WTC11 (cell line): ENCODE measurements around the gene PPP1R1A. TPM values are rescaled to one million over a fixed set of nuclear protein-coding genes. Genes with fewer than 3 reads are reported as not detected.
A peak's percentile ranks its signal among the peaks of the same experiment; 100 is the strongest.

Experiments
- ATAC-seq: fragments of 200-7000 bp; cut with Tn5 transposase; 2 replicates; pipeline ENCODE4 v1.10.0; 2021; ENCODE audit warnings: mild to moderate bottlenecking, moderate library complexity
- CTCF ChIA-PET: fragments of 300-600 bp; sonication (Branson Sonifier 250); formaldehyde crosslinking; loops from one replicate; lab custom pipeline; 2021; ENCODE audit warnings: antibody characterized with exemption; lab: Charles Lee
- POLR2A ChIA-PET: fragments of 350-600 bp; sonication (Branson Sonifier 250); formaldehyde crosslinking; loops from one replicate; lab custom pipeline; 2021; ENCODE audit warnings: antibody characterized with exemption; lab: Charles Lee
- DNase-seq: peaks from one replicate; pipeline ENCODE4 v3.0.0; 2021; ENCODE audit warnings: low spot score
- H3K27ac Mint-ChIP-seq: 2 replicates; pipeline ENCODE4 v1.8.0; 2021; ENCODE audit warnings: mixed read lengths
- H3K27me3 Mint-ChIP-seq: 2 replicates; pipeline ENCODE4 v1.8.0; 2021; ENCODE audit warnings: low read depth, mild to moderate bottlenecking, moderate library complexity, mixed read lengths
- H3K36me3 Mint-ChIP-seq: 2 replicates; pipeline ENCODE4 v1.8.0; 2021; ENCODE audit warnings: mixed read lengths
- H3K4me1 Mint-ChIP-seq: 2 replicates; pipeline ENCODE4 v1.8.0; 2022; ENCODE audit warnings: mixed read lengths
- H3K4me3 Mint-ChIP-seq: 2 replicates; pipeline ENCODE4 v1.8.0; 2021; ENCODE audit warnings: mild to moderate bottlenecking, moderate library complexity, mixed read lengths
- H3K9me3 Mint-ChIP-seq: 2 replicates; pipeline ENCODE4 v1.8.0; 2021; ENCODE audit warnings: mixed read lengths
- ESRRA ChIP-seq: sonication (generic); formaldehyde crosslinking; IDR thresholded peaks from 2 replicates; pipeline ENCODE4 v1.8.1; 2022; ENCODE audit warnings: mild to moderate bottlenecking, missing genetic modification reagents, borderline replicate concordance
- FOXP1 ChIP-seq: sonication (generic); formaldehyde crosslinking; IDR thresholded peaks from 2 replicates; pipeline ENCODE4 v1.8.0; 2022; ENCODE audit warnings: missing genetic modification reagents, mild to moderate bottlenecking, moderate library complexity, borderline replicate concordance
- IRF2 ChIP-seq: sonication (generic); formaldehyde crosslinking; IDR thresholded peaks from 2 replicates; pipeline ENCODE4 v1.8.0; 2022; ENCODE audit warnings: low read depth, missing genetic modification reagents, borderline replicate concordance
- MLX ChIP-seq: sonication (generic); formaldehyde crosslinking; IDR thresholded peaks from 2 replicates; pipeline ENCODE4 v1.8.1; 2023; ENCODE audit warnings: mild to moderate bottlenecking, missing genetic modification reagents, moderate library complexity
- NFATC4 ChIP-seq: fragments of 250-450 bp; sonication (Bioruptor Pico); IDR thresholded peaks from 2 replicates; pipeline ENCODE4 v1.9.0; 2021; ENCODE audit warnings: mild to moderate bottlenecking
- NR1H2 ChIP-seq: sonication (generic); formaldehyde crosslinking; IDR thresholded peaks from 2 replicates; pipeline ENCODE4 v1.9.0; 2021; ENCODE audit warnings: mild to moderate bottlenecking, moderate library complexity, missing genetic modification reagents
- PREB ChIP-seq: sonication (generic); formaldehyde crosslinking; IDR thresholded peaks from 2 replicates; pipeline ENCODE4 v1.8.1; 2022; ENCODE audit warnings: mild to moderate bottlenecking, missing genetic modification reagents, moderate library complexity, borderline replicate concordance
- PRRX2 ChIP-seq: fragments of 250-450 bp; sonication (Bioruptor Pico); IDR thresholded peaks from 2 replicates; pipeline ENCODE4 v1.8.0; 2021; ENCODE audit warnings: mild to moderate bottlenecking
- TEAD4 ChIP-seq: sonication (generic); formaldehyde crosslinking; IDR thresholded peaks from 2 replicates; pipeline ENCODE4 v1.8.0; 2022; ENCODE audit warnings: mild to moderate bottlenecking, missing genetic modification reagents
- total RNA-seq: library from RNA; stranded (reverse); gene quantifications from 3 replicates; pipeline ENCODE4 v1.2.3, GENCODE V29; 2021
- TF ChIP-seq, protein P1 (sequence below): sonication (generic); formaldehyde crosslinking; IDR thresholded peaks from 2 replicates; pipeline ENCODE4 v1.8.1; 2023; ENCODE audit warnings: mild to moderate bottlenecking, moderate library complexity, missing genetic modification reagents
- TF ChIP-seq, protein P2 (sequence below): fragments of 200-600 bp; IDR thresholded peaks from 2 replicates; pipeline ENCODE4 v1.8.0; 2022; ENCODE audit warnings: antibody characterized with exemption
- TF ChIP-seq, protein P3 (sequence below): fragments of 250-450 bp; sonication (Bioruptor Pico); IDR thresholded peaks from 2 replicates; pipeline ENCODE4 v1.9.0; 2021; ENCODE audit warnings: moderate library complexity, mild to moderate bottlenecking, inconsistent platforms, borderline replicate concordance
- TF ChIP-seq, protein P4 (sequence below): sonication (generic); formaldehyde crosslinking; IDR thresholded peaks from 2 replicates; pipeline ENCODE4 v1.8.1; 2022; ENCODE audit warnings: low read depth, missing genetic modification reagents, borderline replicate concordance

The PPP1R1A gene
- total RNA-seq, 1 experiment from 2014 or later = 13.1 TPM

- TF ChIP-seq PREB (CRISPR knock-in tag) = no peak
Observed at GRCh38 chr12:54598970-54599369, 10.5 kb upstream of the PPP1R1A start (continued).

- H3K4me3 Mint-ChIP-seq = no peak overlapping the region
- ChIA-PET POLR2A (no interaction called here), CTCF (interaction anchor here (0.6 to 5.8 kb wide), 45 partner anchors 8 to 1335 kb away, joined by 3 to 90 read pairs (median 4); partner anchors contain the start of genes PDE1B and PPP1R1A)
- no peak overlapping the region for H3K27ac Mint-ChIP-seq
- H3K27me3 Mint-ChIP-seq = peaks cover 82% of the 10 kb centered on the region
- no peak for TF ChIP-seq IRF2 (CRISPR knock-in tag)
- TF ChIP-seq FOXP1 (CRISPR knock-in tag) = no peak
- TF ChIP-seq, protein P1, sequence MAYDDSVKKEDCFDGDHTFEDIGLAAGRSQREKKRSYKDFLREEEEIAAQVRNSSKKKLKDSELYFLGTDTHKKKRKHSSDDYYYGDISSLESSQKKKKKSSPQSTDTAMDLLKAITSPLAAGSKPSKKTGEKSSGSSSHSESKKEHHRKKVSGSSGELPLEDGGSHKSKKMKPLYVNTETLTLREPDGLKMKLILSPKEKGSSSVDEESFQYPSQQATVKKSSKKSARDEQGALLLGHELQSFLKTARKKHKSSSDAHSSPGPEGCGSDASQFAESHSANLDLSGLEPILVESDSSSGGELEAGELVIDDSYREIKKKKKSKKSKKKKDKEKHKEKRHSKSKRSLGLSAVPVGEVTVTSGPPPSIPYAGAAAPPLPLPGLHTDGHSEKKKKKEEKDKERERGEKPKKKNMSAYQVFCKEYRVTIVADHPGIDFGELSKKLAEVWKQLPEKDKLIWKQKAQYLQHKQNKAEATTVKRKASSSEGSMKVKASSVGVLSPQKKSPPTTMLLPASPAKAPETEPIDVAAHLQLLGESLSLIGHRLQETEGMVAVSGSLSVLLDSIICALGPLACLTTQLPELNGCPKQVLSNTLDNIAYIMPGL (CRISPR knock-in tag) = no peak
- TF ChIP-seq, protein P2, sequence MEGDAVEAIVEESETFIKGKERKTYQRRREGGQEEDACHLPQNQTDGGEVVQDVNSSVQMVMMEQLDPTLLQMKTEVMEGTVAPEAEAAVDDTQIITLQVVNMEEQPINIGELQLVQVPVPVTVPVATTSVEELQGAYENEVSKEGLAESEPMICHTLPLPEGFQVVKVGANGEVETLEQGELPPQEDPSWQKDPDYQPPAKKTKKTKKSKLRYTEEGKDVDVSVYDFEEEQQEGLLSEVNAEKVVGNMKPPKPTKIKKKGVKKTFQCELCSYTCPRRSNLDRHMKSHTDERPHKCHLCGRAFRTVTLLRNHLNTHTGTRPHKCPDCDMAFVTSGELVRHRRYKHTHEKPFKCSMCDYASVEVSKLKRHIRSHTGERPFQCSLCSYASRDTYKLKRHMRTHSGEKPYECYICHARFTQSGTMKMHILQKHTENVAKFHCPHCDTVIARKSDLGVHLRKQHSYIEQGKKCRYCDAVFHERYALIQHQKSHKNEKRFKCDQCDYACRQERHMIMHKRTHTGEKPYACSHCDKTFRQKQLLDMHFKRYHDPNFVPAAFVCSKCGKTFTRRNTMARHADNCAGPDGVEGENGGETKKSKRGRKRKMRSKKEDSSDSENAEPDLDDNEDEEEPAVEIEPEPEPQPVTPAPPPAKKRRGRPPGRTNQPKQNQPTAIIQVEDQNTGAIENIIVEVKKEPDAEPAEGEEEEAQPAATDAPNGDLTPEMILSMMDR = peak; percentile 77
- peaks cover 5% of the 10 kb centered on the region for H3K4me1 Mint-ChIP-seq
- peak; percentile 94 for ATAC-seq
- H3K9me3 Mint-ChIP-seq = no peaks in the 10 kb centered on the region
- peak; percentile 86 for DNase-seq
- H3K36me3 Mint-ChIP-seq = no peaks in the 10 kb centered on the region
Observed at GRCh38 chr12:54596526-54596946, 8.1 kb upstream of the PPP1R1A start.

- no peaks in the 10 kb centered on the region for H3K36me3 Mint-ChIP-seq
- H3K4me1 Mint-ChIP-seq = peaks cover 13% of the 10 kb centered on the region
- no peaks in the 10 kb centered on the region for H3K9me3 Mint-ChIP-seq
- no peak for DNase-seq
- H3K4me3 Mint-ChIP-seq = no peak overlapping the region
- TF ChIP-seq ESRRA (CRISPR knock-in tag) = no peak
- TF ChIP-seq, protein P3, sequence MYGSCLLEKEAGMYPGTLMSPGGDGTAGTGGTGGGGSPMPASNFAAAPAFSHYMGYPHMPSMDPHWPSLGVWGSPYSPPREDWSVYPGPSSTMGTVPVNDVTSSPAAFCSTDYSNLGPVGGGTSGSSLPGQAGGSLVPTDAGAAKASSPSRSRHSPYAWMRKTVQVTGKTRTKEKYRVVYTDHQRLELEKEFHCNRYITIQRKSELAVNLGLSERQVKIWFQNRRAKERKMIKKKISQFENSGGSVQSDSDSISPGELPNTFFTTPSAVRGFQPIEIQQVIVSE (CRISPR knock-in tag) = no peak
- TF ChIP-seq, all 79 proteins: peak for 0
- ATAC-seq = no peak
- Mint-ChIP-seq H3K27ac (no peak overlapping the region), H3K27me3 (peaks cover 87% of the 10 kb centered on the region)
- ChIA-PET POLR2A (no interaction called here), CTCF (interaction anchor here (1.0 to 5.8 kb wide), 18 partner anchors 8 to 95 kb away, joined by 3 to 90 read pairs (median 8); partner anchors contain the start of genes PDE1B and PPP1R1A)
Observed at GRCh38 chr12:54595471-54595870, 7.0 kb upstream of the PPP1R1A start.

GRCh38 chr12:54593725-54594124 lies 5.3 kb upstream of the PPP1R1A start:
- Mint-ChIP-seq H3K4me3 (no peak overlapping the region), H3K4me1 (peaks cover 30% of the 10 kb centered on the region), H3K27me3 (peaks cover 92% of the 10 kb centered on the region), H3K9me3 (no peaks in the 10 kb centered on the region), H3K27ac (no peak overlapping the region), H3K36me3 (no peaks in the 10 kb centered on the region)
- DNase-seq = no peak
- TF ChIP-seq TEAD4 (CRISPR knock-in tag) (no peak), NFATC4 (CRISPR knock-in tag) (no peak), PRRX2 (CRISPR knock-in tag) (no peak), MLX (CRISPR knock-in tag) (no peak), NR1H2 (no peak)
- TF ChIP-seq, protein P4, sequence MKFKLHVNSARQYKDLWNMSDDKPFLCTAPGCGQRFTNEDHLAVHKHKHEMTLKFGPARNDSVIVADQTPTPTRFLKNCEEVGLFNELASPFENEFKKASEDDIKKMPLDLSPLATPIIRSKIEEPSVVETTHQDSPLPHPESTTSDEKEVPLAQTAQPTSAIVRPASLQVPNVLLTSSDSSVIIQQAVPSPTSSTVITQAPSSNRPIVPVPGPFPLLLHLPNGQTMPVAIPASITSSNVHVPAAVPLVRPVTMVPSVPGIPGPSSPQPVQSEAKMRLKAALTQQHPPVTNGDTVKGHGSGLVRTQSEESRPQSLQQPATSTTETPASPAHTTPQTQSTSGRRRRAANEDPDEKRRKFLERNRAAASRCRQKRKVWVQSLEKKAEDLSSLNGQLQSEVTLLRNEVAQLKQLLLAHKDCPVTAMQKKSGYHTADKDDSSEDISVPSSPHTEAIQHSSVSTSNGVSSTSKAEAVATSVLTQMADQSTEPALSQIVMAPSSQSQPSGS (CRISPR knock-in tag) = no peak
- no peak for ATAC-seq
- CTCF ChIA-PET = interaction anchor here (0.6 to 4.2 kb wide), 7 partner anchors 14 to 141 kb away, joined by 3 to 23 read pairs (median 7); no protein-coding TSS in a partner anchor
- POLR2A ChIA-PET = no interaction called here
